ENCODE measurements around the gene BEND5.

DNA sequence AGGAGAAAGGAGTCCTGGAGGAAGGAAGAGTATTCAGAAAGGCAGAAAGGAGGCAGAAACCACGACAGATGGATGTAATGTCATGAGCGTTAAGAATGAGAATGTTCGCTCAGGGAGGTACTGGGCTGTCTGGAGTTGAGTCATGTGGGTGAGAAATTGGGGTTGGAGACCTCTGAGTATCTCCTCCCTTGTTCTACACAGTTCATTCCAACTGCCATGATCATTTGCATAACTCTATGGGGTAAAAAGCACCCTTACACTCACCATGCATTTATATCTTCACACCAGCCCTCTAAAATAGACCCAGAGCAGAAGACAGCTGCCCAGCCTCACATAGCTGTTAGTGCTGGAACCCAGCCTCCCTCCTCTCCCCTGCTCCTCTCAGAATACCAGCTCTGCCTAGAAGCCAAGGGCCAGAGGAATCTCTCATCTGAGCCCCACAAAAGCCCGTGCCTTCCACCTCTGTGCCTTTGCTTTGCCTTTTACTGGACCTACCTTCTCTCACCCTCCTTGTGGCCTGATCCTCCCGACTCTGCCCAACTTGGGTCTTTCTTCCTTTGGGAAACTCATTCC lies 85.2 kb downstream of the BEND5 start:
- TF ChIP-seq GATA3 (IDR thresholded peaks at IDR 0.05; ENCODE audit: low read depth, low read length) = no peak
- TF ChIP-seq GATA2 (IDR thresholded peaks at IDR 0.05; ENCODE audit: low read depth, low read length) = no peak
